AG04449 (cell line): ENCODE data around the gene TTYH2.
A peak's percentile ranks its signal among the peaks of the same experiment; 100 is the strongest.

ENCODE experiments used
- CTCF ChIA-PET: fragments of 350-600 bp; formaldehyde crosslinking; extraction: SDS; loops from one replicate; lab custom pipeline; 2021; ENCODE audit warnings: antibody characterized with exemption; lab: Yijun Ruan, JAX
- POLR2A ChIA-PET: fragments of 400-600, 350-600 bp; formaldehyde crosslinking; extraction: SDS; loops from one replicate; lab custom pipeline; 2020; ENCODE audit warnings: antibody characterized with exemption, inconsistent platforms; lab: Yijun Ruan, JAX
- DNase-seq: peaks from one replicate; pipeline ENCODE4 v3.0.0-alpha.2; 2010; ENCODE audit warnings: low read depth, low spot score
- H3K4me3 ChIP-seq: 2 replicates; pipeline ENCODE4 v1.5.1; 2011; ENCODE audit warnings: low read depth, mild to moderate bottlenecking, control low read depth, low read length
- TF ChIP-seq, protein P1 (sequence below): IDR thresholded peaks from one replicate; pipeline ENCODE4 v1.5.1; 2011; ENCODE audit warnings: mild to moderate bottlenecking, moderate library complexity, low read length, control low read depth, inconsistent platforms; ENCODE audit not compliant: insufficient read depth; ENCODE audit errors: missing control alignments

TTYH2 gene

GRCh38 chr17:74289688-74290087 lies 76.3 kb downstream of the TTYH2 start:
- DNase-seq, result no peak
- no peak overlapping the region for H3K4me3 ChIP-seq
- CTCF ChIA-PET, result no interaction called here
- TF ChIP-seq, protein P1, sequence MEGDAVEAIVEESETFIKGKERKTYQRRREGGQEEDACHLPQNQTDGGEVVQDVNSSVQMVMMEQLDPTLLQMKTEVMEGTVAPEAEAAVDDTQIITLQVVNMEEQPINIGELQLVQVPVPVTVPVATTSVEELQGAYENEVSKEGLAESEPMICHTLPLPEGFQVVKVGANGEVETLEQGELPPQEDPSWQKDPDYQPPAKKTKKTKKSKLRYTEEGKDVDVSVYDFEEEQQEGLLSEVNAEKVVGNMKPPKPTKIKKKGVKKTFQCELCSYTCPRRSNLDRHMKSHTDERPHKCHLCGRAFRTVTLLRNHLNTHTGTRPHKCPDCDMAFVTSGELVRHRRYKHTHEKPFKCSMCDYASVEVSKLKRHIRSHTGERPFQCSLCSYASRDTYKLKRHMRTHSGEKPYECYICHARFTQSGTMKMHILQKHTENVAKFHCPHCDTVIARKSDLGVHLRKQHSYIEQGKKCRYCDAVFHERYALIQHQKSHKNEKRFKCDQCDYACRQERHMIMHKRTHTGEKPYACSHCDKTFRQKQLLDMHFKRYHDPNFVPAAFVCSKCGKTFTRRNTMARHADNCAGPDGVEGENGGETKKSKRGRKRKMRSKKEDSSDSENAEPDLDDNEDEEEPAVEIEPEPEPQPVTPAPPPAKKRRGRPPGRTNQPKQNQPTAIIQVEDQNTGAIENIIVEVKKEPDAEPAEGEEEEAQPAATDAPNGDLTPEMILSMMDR, result no peak
- POLR2A ChIA-PET, result no interaction called here

- ChIA-PET CTCF (no interaction called here), POLR2A (no interaction called here)
- no peak overlapping the region for H3K4me3 ChIP-seq
Measured at GRCh38 chr17:74290340-74290739, 77.0 kb downstream of the TTYH2 start.

DNA sequence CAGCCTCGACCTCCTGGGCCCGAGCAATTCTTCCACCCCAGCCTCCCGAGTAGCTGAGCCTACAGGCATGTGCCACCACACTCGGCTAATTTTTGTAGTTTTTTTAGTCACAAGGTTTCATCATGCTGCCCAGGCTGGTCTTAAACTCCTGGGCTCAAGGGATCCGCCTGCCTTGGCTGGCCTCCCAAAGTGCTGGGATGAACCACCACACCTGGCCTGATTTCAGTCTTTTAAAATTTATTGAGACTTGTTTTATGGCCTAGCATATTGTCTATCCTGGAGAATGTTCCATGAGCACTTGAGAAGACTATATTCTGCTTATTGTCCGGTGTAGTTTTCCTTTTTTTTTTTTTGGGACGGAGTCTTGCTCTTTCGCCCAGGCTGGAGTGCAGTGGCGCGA lies 79.1 kb downstream of the TTYH2 start:
- POLR2A ChIA-PET, result no interaction called here
- TF ChIP-seq, protein P1, result no peak
- no peak for DNase-seq
- CTCF ChIA-PET, result interaction anchor here (1.6 kb wide), 1 partner anchor 76 kb away, joined by 4 read pairs; no protein-coding TSS in a partner anchor
- H3K4me3 ChIP-seq, result no peak overlapping the region

More at GRCh38 chr17:74290340-74290739, 77.0 kb downstream of the TTYH2 start:
- no peak for DNase-seq
- TF ChIP-seq, protein P1, result no peak

DNA sequence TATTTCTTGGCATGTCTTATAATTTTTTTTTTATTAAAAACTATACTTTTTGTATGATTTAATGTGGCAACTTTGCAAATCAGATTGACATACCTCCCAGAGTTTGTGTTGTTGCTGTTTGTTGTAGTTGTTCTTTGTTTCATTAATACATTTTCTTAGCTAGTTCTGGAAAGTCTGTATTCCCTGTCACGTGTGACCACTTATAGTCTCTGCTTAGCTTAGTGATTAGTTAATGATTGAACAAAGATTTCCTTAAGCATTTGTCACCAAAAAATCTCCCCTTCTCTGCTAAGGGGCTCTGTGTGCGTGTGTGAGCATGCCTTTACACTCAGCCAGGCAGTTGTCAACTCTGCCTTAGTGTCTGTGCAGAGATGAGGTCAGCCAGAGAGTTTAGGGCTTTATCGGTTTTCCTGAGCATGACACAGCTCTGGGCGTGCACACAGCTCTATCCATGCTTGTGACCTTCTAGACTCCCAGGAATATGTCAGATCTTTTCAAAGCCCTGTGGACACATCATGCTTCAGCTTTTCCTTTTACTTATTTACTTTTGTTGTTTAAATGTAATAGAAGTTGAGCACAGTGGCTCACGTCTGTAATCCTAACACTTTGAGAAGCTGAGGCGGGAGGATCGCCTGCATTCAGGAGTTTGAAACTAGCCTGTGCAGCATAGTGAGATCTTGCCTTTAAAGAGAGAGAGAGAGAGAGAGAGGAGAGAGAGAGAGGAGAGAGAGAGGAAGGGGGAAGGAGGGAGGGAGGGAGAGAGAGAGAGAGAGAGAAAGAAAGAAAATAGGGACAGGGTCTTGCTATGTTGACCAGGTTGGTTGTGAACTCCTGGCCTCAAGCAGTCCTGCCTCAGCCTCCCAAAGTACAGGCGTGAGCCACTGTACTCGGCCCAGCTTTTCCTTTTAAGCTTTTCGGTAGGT lies 82.5 kb downstream of the TTYH2 start:
- DNase-seq, result no peak
- POLR2A ChIA-PET, result no interaction called here
- TF ChIP-seq, protein P1, result no peak
- CTCF ChIA-PET, result interaction anchor here (0.8 to 3.8 kb wide), 10 partner anchors 8 to 162 kb away, joined by 3 to 14 read pairs (median 4); partner anchors contain the start of genes GPR142 and TTYH2
- H3K4me3 ChIP-seq, result no peak overlapping the region

GRCh38 chr17:74296548-74296936 lies 83.2 kb downstream of the TTYH2 start:
- H3K4me3 ChIP-seq, result no peak overlapping the region
- TF ChIP-seq, protein P1, result peak; percentile 63
- CTCF ChIA-PET, result interaction anchor here (0.8 to 3.8 kb wide), 9 partner anchors 9 to 161 kb away, joined by 3 to 14 read pairs (median 4); partner anchors contain the start of gene GPR142
- POLR2A ChIA-PET, result no interaction called here
- DNase-seq, result no peak

DNA sequence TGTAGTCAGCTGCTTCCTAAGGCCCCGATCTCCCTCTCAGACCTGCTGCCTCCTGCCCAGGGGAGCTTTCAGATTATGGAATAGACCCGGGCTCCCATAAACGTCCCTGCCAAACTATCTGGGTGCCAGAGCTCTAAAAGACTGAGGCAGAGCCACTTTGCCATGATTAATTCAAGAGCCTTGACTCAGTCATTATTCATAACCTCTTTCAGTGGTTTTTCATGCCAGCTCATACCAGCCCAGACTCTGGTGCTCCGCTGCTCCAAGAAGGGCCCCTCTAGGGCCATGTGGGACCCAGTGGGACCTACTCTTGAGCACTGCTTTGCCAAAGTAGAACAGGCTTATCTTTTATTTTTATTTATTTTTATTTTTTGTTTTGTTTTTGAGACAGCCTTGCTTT lies 84.6 kb downstream of the TTYH2 start:
- DNase-seq, result no peak
- ChIA-PET POLR2A (interaction anchor here (1.0 kb wide), 1 partner anchor 9 kb away, joined by 3 read pairs; no protein-coding TSS in a partner anchor), CTCF (interaction anchor here (1.3 to 3.8 kb wide), 4 partner anchors 66 to 159 kb away, joined by 3 to 14 read pairs (median 6); partner anchors contain the start of gene GPR142)
- no peak overlapping the region for H3K4me3 ChIP-seq
- TF ChIP-seq, protein P1, result no peak
